Stimulated activated CD8-positive, alpha-beta memory T cell treated with anti-CD3 and anti-CD28 coated beads, Interleukin-15, amount 100 ng/mL, for 24 hours (primary cell): ENCODE data around the gene ICAM1.

Experiments used
- DNase-seq: peaks from one replicate; pipeline ENCODE4 v3.0.0-alpha.2; 2020; ENCODE audit warnings: low read depth

ICAM1 gene

GRCh38 chr19:10243606-10244005 lies 27.3 kb upstream of the ICAM1 start:
- no peak for DNase-seq

- DNase-seq: no peak
These were observed 25.6 kb upstream of the ICAM1 start for GRCh38 chr19:10245189-10245939.

- no peak for DNase-seq
These were observed 24.4 kb upstream of the ICAM1 start for GRCh38 chr19:10246511-10246910.

GRCh38 chr19:10251792-10252694 lies 18.9 kb upstream of the ICAM1 start, which contains the start of gene MRPL4:
Gene MRPL4 (plus strand): TSS chr19:10252214. CDS start chr19:10252254, 40 bp downstream.
- DNase-seq: peak; percentile 84

GRCh38 chr19:10252707-10253106 lies 18.2 kb upstream of the ICAM1 start:
- no peak for DNase-seq

GRCh38 chr19:10254244-10254643 lies 16.7 kb upstream of the ICAM1 start:
- no peak for DNase-seq

GRCh38 chr19:10255358-10255757 lies 15.6 kb upstream of the ICAM1 start:
- no peak for DNase-seq

GRCh38 chr19:10256551-10256950 lies 14.4 kb upstream of the ICAM1 start:
- no peak for DNase-seq

GRCh38 chr19:10256970-10257615 lies 13.8 kb upstream of the ICAM1 start:
- no peak for DNase-seq

GRCh38 chr19:10258080-10258710 lies 12.7 kb upstream of the ICAM1 start:
- DNase-seq: no peak

GRCh38 chr19:10259162-10259905 lies 11.6 kb upstream of the ICAM1 start:
- peak; percentile 58 for DNase-seq

- DNase-seq: peak; percentile 25
These were observed 10.8 kb upstream of the ICAM1 start for GRCh38 chr19:10260141-10260584.

GRCh38 chr19:10262771-10263170 lies 8.1 kb upstream of the ICAM1 start:
- DNase-seq: no peak

GRCh38 chr19:10266706-10267105 lies 4.2 kb upstream of the ICAM1 start:
- DNase-seq: no peak

- DNase-seq: no peak
These were observed 2.8 kb upstream of the ICAM1 start for GRCh38 chr19:10268071-10268470.

GRCh38 chr19:10269333-10270179 lies 1.4 kb upstream of the ICAM1 start:
- peak; percentile 77 for DNase-seq

GRCh38 chr19:10270180-10270615 lies 722 bp upstream of the ICAM1 start:
- DNase-seq: no peak

- DNase-seq: no peak
These were observed 695 bp downstream of the ICAM1 start for GRCh38 chr19:10271543-10272086.

- no peak for DNase-seq
These were observed 3.7 kb downstream of the ICAM1 start for GRCh38 chr19:10274589-10274988.
